SK-N-SH treated with all-trans-retinoic acid at 6 μM for 48 hours (cell line): ENCODE data around the gene SLC25A30.
"Not testable (repeated sequence)": the region's sequence is repeated elsewhere in the genome, so short reads cannot be mapped to it uniquely, and the experiment has no call there.

Experiments
- ARNTL ChIP-seq: fragments of 450-650 bp; formaldehyde crosslinking; IDR thresholded peaks from 2 replicates; pipeline ENCODE4 v1.5.0; 2020; ENCODE audit warnings: low read depth, mild to moderate bottlenecking, moderate library complexity, borderline replicate concordance
- CREB5 ChIP-seq: fragments of 250-450 bp; sonication (Bioruptor Pico); IDR thresholded peaks from 2 replicates; pipeline ENCODE4 v1.5.1; 2020; ENCODE audit warnings: low read depth, mild to moderate bottlenecking, moderate library complexity
- ESRRG ChIP-seq: fragments of 250-450 bp; sonication (Bioruptor Pico); IDR thresholded peaks from 2 replicates; pipeline ENCODE4 v1.6.1; 2021; ENCODE audit warnings: mild to moderate bottlenecking
- GLIS3 ChIP-seq: fragments of 250-450 bp; sonication (Bioruptor Pico); IDR thresholded peaks from 2 replicates; pipeline ENCODE4 v1.5.0; 2020; ENCODE audit warnings: mild to moderate bottlenecking, moderate library complexity
- OSR1 ChIP-seq: fragments of 250-450 bp; sonication (Bioruptor Pico); IDR thresholded peaks from 2 replicates; pipeline ENCODE4 v1.8.0; 2022; ENCODE audit warnings: moderate library complexity, mild to moderate bottlenecking, inconsistent platforms
- PATZ1 ChIP-seq: fragments of 250-450 bp; sonication (Bioruptor Pico); IDR thresholded peaks from 2 replicates; pipeline ENCODE4 v1.8.0; 2020; ENCODE audit warnings: mild to moderate bottlenecking, moderate library complexity, borderline replicate concordance
- RARB ChIP-seq: fragments of 250-450 bp; sonication (Bioruptor Pico); IDR thresholded peaks from 2 replicates; pipeline ENCODE4 v1.8.0; 2021; ENCODE audit warnings: mild to moderate bottlenecking, moderate library complexity
- SNAI2 ChIP-seq: fragments of 250-450 bp; sonication (Bioruptor Pico); IDR thresholded peaks from 2 replicates; pipeline ENCODE4 v1.5.0; 2020; ENCODE audit warnings: mild to moderate bottlenecking, moderate library complexity
- TOX ChIP-seq: fragments of 250-450 bp; sonication (Bioruptor Pico); IDR thresholded peaks from 2 replicates; pipeline ENCODE4 v1.8.0; 2021; ENCODE audit warnings: mild to moderate bottlenecking, moderate library complexity, borderline replicate concordance
- TSHZ2 ChIP-seq: fragments of 250-450 bp; sonication (Bioruptor Pico); IDR thresholded peaks from 2 replicates; pipeline ENCODE4 v1.5.0; 2020; ENCODE audit warnings: mild to moderate bottlenecking, moderate library complexity
- ZFP3 ChIP-seq: fragments of 250-450 bp; sonication (Bioruptor Pico); IDR thresholded peaks from 2 replicates; pipeline ENCODE4 v1.5.0; 2020; ENCODE audit warnings: mild to moderate bottlenecking, moderate library complexity
- ZNF70 ChIP-seq: fragments of 450-650 bp; formaldehyde crosslinking; IDR thresholded peaks from 2 replicates; pipeline ENCODE4 v1.5.0; 2020; ENCODE audit warnings: mild to moderate bottlenecking, moderate library complexity
- ZNF8 ChIP-seq: fragments of 450-650 bp; formaldehyde crosslinking; IDR thresholded peaks from 2 replicates; pipeline ENCODE4 v1.5.0; 2020; ENCODE audit warnings: mild to moderate bottlenecking, moderate library complexity

- TF ChIP-seq SNAI2; RARB (CRISPR knock-in tag); TSHZ2 (CRISPR knock-in tag); ARNTL (CRISPR knock-in tag); PATZ1; GLIS3 (CRISPR knock-in tag); ESRRG (CRISPR knock-in tag); OSR1 (CRISPR knock-in tag); ZFP3 (CRISPR knock-in tag); TOX (CRISPR knock-in tag); CREB5 (CRISPR knock-in tag); ZNF8 (CRISPR knock-in tag); ZNF70: not testable (repeated sequence)
Measured at GRCh38 chr13:45391128-45391527, 27.0 kb downstream of the SLC25A30 start.
